Activated T-cell treated with anti-CD3 and anti-CD28 coated beads, Interleukin-2, amount 50 U/mL, for 48 hours (primary cell): Measurements from ENCODE around the gene CHSY3.

Experiments used
- DNase-seq, 2 experiments: peaks; one replicate each; pipeline ENCODE4 v3.0.0-alpha.2; 2020

Gene CHSY3

DNA sequence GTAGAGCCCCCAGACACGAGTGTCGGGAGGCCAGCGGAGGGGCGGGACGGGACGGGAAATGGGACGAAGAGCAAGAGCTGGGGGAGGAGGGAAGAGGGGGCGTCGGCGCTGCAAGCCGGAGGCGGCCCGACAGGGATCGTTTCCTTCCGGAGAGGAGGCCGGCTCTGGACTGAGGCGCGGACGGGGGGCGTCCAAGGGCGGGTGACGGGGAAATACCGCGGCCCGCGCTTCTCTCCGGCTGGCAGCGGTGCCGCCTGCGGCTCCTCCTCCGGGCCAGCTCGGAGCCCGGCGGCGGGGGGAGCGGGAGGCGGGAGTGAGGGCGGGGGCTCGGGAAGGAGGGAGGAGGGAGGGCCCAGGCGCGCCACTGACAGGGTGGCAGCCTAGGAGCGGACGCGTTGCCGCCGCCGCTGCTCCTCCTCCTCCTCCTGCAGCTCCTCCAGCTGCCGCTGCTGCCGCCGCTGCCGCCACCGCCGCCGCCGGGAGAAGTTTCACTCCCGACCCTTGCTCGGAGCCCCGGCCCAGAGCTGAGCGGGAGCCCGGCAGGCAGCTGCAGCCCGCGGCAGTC is at the start of gene CHSY3:
CHSY3 (plus strand) TSS at position 364 of the 565 bp plus-strand sequence.
- peak; percentile 44 to 60 for DNase-seq

DNA sequence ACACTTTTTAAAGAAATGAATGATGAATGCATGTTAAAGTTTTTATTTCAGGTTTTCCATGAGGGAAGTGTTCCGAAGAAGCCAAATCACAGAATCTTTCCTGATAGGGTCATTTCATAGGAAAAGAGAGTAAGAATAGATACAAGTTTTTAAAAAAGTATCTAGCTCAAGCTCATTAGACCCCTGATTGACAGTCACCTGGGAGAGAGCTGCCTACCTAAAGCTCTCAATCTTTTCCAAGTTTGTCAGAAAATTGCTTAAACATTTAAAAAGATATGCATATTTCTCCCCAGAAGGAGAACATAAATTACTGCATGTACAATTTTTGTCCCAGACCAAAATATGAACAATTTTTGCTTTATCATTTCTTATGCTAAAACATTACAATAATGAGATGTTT is 47.9 kb upstream of the CHSY3 start:
- DNase-seq = no peak

DNA sequence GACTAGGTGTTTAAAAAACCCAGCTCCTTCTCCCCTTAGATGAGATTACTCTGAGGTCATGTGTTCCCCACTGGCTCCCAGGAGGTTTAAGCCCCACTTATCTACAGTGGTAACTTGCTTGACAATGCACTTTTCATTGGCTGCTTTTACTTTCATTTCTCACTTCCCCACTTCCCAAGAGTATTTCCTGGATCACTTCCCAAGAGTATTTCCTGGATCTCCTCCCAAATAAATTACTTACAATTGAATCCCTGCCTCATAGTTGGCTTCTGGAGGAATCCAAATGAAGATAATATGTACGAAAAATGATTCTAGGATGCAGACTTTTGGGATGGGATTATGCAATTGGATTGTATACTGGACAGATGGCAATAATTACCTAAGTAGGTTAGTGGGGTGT is 47.1 kb upstream of the CHSY3 start:
- DNase-seq = no peak

DNA sequence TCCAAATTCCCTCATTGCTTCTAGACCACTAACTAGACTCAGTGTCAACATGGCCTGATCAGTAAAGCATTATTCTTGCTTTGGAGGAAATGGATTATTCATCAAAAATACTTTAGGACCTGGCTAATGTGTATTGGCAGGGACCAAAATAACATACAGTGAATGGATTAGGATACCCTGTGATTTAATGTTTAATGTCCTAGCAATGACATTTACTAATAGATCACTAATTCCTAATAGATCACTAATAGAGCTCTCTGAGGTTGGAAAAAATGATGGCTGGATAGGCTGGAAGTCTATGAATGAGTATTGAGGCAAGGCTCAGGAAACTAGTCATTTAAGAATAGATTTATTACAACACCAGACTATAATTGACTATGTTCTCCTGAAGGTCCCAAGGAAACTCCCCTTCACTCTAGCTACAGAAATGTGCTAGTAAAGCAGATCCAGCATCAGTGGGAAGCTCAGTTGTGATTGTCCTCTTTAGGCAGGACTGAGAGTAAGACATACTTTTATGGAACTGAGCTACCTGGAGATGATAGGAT is 46.1 kb upstream of the CHSY3 start:
- DNase-seq = no peak

DNA sequence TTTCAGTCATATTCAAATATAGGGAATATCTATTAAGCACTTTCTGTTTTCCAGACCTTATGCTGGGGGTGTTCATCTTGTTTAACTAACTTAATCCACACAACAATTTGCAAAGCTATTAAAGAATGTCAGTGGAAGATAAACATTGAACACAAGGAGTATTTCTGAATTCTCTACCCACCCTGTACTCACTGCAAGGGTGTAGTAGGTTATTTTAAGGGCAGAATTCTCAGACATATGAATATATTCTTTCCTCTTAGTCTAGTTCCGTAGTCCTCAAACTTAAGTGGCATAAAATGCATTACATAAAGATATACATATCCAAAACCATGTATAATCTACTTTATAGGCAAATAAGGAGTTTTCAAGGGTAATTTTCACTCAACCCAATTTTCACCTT is 19.9 kb upstream of the CHSY3 start:
- no peak for DNase-seq

DNA sequence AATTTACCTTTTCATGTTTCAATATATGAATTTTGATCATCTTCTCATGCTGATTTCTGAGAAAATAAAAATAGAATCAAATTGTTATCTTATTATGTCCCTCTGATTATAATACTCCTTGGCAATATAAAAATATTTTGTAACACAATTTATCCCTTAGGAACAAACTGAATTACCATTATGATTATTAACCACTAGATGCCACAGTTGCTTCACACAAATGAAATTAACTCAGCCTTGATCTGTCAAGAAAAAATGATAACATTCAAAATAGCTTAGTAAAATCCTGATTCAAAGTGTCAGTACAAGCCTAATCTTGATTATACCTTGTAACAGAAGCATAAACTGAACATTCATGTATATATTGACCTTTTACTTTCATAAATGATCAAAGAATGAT is 4.8 kb upstream of the CHSY3 start:
- DNase-seq = no peak

DNA sequence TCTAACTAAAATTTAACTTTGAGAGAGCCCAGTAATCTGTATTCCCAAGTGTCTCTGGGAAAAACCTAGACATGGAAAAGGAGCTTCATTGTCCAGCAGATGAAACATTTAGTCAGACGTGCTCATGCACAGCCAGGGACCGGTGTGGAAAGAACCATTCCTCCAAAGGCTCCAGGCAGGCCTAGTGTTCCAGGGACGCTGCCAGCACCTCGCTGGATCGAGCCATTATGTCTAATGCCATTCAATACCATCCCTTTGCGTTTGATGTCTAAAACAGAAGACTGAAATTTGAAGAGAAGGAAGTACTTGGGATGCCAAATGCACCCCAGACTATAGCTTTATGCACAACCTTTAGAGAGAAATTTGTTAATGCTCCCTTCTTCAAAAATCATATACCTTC is 1.4 kb upstream of the CHSY3 start:
- no peak for DNase-seq

DNA sequence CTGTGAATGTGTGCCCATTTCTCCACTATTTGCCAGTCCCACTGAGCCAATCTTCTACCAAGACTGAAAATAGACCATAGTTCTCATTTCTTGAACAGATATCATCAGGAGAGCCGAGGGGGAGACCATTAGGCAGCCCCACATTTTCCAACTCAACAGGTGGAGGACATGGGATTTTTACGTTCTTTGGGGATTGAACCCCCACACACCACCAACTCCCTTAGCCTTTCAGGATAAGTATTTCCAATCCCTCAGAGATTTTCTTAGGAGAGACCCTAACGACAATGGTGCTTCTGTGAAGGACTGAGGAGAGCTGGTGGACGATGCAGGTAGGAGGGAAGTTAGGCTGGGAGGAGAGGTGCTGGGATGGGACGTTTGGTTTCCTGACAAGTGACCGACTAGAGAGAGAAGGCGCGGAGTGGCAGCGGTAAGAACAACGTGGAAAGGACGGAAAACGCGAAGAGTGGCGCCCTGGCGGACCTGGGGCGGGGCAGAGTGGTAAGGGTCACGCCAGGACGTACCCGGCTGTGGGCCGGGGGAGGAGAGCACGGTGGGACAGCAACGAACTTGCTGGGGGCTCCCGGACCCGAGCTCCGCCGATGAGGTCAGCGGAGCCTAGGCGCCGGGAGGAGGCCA is 681 bp upstream of the CHSY3 start:
- DNase-seq = peak in 1 of 2 experiments; percentile 18

DNA sequence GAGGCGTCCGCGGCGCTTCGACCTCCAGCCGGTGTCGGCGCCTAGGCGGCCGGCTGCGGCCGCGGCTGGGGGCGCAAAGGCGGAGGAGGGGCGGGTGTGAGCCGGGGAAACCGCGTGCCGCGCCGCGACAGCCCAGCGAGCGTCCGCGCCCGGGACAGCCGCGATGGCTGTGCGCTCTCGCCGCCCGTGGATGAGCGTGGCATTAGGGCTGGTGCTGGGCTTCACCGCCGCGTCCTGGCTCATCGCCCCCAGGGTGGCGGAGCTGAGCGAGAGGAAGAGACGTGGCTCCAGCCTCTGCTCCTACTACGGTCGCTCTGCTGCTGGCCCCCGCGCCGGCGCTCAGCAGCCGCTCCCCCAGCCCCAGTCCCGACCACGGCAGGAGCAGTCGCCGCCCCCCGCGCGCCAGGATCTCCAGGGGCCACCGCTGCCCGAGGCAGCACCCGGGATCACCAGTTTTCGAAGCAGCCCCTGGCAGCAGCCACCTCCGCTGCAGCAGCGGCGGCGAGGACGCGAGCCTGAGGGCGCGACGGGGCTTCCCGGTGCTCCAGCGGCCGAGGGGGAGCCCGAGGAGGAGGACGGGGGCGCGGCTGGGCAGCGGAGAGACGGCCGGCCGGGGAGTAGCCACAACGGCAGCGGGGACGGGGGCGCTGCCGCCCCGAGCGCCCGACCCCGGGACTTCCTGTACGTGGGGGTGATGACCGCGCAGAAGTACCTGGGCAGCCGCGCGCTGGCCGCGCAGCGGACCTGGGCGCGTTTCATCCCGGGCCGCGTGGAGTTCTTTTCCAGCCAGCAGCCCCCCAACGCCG is 605 bp downstream of the CHSY3 start:
- peak; percentile 16 to 26 for DNase-seq

DNA sequence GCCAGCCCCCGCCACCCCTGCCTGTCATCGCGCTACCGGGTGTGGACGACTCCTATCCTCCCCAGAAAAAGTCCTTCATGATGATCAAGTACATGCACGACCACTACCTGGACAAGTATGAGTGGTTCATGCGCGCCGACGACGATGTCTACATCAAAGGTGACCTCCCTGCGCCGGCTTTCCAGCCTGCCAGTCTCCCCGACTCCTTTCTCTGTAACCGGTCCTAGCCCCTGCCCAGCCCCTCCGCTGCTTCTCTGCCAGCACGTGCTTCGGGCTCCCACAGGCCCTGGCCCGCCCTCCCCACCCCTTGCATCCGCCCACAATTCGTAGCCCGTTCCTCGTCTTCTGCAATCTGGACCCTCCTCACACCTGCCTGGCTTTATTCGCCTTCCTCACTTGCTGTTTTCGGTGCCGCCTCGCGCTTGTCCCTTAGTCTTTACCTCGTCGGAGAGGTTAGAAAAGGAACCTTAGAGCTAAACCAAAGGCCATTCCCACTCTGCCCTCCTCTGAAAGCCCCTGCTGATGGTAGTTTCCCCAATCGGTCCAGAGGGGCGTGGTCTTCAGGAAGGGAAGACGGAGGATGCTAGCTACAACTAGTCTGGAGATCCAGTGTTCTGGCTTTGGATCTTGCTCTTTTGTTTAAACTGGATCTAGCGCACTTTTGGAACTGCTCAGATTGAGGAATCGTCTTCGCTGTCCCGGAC is 1.4 kb downstream of the CHSY3 start:
- peak; percentile 19 to 28 for DNase-seq

DNA sequence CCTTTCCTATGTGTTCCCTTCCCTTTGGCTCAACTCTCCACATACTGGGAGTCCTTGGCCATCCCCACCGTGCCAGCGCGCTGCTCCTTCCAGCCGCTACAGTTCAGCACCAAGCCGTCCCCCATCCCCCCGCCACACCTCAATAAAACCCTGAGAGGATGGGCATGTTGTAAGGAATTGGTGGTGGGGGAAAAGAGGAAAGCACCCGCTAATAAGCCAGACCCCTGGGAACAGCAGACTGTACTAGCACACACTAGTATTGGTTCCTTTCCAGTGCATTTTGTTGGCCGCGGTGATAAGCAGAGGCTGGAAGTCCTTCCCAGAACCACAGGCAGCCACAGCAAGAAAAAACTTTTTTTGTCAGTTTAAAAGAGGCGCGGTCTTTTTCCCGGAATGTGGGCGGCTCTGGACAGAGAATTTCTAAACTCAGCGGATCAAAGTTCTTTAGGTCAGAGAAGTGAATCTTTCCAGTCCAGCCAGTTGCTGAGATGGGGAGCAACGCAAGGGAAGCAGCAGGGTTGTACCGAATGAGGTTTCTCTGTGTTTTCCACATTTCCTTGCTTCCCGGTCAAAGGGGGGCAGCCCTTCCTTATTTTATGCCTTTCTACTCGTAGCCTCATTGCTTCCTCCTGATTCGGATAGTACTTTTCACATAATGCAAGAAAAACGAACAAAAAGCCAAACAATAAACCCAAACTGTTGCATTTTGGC is 2.1 kb downstream of the CHSY3 start:
- DNase-seq = no peak

DNA sequence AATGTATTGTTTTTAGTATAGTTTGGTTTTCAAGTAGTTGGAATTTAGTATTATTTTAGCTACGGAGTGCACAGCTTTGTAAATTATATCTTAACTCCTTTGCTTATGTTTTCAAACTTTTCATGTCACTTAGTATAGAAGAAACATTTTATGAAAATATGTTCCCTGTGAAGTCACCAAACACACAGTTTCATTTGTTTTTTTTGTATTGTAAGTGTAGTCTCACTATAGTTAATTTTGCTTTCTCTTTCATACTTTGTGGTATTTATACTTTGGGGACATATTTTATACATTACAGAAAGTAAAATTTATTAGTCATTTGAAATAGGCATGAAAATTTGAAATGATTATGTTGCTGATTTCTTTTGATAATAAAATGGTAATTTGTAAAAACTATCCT is 5.0 kb downstream of the CHSY3 start:
- no peak for DNase-seq

DNA sequence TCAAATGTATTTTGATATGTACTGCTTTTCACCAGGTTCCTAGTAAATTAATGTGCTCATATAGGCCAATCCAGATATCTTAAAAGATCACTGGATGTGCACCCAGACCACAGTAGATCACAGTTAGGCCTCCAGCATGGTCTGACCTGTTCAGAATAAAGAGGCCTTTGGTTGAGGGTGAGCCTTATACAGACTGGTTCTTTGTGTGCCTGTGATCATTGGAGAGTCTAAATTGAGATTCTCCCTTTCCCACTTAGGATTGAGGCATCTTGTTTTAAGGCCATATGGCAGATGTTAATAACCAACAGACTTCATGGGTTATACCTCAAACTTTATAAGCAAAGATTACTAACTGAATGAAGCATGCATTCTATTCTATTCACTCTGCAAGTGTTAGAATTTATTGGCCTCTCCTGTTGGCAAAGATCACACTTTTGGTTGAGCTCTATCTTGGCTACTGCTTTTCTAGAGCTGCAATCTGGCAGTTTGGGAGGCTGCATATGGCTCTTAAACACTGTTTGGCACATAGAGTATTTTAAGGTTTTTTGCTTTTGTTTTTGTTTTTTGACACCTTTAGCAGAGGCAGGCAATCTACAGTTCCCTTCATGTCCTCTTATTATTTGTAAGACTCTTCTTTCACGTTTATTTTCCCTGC is 8.5 kb downstream of the CHSY3 start:
- DNase-seq = no peak

DNA sequence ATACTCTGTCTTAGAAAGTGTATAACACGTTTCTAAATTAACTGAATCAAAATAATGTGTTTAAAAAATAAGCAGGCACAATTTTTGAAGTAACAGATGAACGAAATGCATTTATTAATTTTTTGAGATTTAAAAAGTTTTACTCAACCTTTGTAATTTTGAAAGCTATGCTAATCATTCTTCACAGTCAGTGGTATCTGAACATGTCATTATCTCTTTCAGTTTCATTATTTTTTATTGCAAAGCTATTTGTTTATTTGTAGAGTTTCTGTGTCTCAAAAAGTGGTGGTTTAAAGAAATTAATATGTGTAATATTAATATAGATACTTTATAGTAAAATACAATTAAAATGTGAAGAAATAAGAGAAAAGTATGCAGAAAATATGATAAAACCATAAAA is 11.2 kb downstream of the CHSY3 start:
- DNase-seq = no peak

DNA sequence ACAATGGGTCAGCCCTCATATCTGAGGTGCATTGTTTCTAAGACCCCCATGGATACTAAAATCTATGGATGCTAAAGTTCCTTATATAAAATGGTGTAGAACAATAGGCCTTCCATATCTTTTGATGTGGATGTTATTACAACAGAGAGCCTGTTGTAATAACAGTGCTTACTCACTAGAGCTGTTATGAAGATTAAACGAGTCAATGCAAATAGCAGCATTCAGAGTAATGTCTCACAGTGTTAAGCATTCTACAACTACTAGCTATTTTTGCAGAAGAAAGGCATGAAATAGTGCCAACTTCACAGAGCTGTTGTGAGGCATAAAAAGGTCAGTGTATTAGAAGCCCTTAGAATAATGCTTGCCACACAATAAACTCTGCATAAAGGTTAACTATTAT is 13.0 kb downstream of the CHSY3 start:
- no peak for DNase-seq

DNA sequence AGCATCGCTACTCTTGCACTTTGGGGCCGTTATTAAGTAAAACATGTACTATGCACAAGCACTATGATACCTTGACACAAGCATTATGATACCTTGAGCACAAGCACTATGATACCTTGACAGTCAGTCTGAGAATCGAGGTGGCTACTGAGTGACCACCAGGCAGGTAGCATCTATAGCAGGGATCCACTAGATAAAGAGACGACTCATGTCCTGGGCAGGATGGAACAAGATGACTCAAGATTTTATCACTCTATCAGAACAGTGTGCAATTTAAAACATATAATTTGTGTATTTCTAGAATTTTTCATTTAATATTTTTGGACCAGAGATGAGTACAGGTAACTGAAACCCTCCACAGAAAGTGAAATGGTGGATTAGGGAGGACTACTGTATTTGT is 16.9 kb downstream of the CHSY3 start:
- no peak for DNase-seq

DNA sequence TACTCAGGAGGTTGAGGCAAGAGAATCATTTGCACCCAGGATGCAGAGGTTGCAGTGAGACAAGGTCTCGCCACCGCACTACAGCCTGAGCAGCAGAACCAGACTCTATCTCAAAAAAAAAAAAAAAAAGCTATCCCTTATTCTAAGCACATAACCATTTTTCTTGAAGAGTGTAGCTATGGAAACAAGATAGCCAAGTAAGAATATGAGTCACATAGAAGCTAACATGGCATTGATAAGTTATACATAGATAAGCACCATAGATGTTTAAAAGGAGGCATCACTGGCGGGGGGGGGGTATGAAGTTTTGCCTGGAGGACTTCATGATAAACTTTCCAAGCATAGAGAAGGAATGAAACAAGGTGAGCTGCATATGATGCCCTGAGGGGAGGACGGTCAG is 26.0 kb downstream of the CHSY3 start:
- DNase-seq = no peak

DNA sequence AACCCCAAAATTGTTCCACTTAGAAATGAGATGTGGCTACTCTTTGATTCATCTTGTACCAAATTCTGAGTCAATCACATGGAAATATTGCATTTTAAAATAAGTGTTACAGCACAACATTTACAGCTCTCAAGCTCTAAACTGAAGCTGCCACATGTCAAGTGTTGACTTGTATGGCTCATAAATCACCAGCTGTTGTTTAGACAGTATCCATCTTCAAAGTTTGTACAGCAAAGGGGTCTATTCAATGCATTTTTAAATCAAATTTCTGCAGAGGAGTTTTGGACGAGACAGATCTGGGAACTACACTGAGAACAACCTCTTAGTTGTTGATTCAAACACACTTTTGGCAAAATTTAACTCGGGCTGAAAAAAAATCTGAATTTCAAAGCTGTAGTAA is 31.4 kb downstream of the CHSY3 start:
- no peak for DNase-seq

DNA sequence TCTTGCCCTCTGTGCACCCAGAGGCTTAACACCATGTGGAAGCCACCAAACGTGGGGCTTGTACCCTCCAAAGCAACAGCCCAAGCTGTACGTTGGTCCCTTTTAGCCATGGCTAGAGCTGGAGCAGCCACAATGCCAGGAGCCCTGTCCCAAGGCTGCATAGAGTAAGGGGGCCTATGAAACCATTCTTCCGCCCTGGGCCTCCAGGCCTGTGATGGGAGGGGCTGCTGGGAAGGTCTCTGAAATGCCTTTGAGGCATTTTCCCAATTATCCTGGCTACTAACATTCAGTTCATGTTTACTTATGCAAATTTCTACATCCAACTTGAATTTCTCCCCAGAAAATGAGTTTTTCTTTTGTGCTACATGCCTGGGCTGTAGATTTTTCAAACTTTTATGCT is 33.8 kb downstream of the CHSY3 start:
- no peak for DNase-seq

DNA sequence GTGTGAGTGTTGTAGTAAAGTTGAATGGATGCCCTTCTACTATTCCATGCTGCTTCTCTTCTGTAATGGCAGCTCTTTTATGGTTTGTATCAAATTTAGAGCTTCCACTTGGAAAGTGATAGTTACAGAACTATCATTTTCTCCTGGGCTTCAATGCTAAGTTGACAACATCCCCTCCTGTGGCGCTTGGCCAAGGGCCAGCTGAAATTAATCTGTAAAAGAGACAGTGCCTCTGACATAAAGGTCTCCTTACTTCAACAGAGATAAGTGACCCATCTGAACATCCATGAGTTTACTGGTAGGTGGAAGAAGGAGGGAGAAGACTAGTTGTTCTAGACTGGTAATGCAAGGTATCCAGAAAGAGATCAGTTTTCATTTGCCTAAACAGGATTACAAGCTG is 39.7 kb downstream of the CHSY3 start:
- DNase-seq = no peak

DNA sequence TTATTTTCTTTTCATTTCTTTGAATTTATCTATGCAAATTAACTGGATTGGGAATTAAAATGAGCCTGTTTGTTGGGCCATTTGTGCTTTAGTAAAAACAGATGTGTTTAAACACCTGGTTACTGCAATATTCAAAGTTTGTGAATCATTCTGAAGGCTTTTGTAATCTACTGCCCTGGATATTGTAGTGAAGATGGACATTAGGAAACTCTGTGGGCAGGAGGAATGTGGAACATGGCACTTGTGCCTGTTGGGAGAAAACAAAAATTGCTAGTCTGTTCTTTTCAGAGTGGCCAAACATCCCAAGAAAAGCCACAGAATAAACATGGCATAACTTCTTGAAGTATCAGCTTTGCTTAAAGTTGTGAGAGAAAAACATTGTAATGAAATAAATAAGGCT is 40.8 kb downstream of the CHSY3 start:
- no peak for DNase-seq

DNA sequence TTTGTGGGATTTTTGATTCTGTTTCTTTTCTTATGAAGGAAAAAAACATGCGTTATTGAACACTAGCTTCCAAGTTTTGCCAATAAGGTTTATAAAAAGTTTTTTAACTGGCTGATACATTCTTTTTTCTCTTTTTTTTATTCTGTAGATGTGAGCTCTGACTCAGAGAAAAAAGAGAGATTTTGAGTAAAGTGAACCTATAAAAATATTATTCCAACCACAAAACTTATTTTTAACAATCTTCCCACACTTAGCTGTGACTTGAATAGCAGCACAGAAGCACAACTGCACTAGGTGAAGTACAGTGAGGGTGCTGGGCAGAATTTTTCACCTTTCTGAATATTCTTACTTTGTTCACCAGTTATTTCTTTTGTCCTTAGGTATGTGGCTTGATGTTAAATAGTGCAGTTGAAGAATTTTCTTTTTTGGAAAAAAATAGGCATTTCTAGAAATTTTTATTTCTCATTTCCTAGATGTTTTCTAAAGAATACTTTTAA is 41.6 kb downstream of the CHSY3 start:
- no peak for DNase-seq
